NCI-H1092 (cell line): ENCODE results near the gene MYO1H.

Experiments used
- DNase-seq: peaks from one replicate; lab custom pipeline; 2025; lab: John Stamatoyannopoulos, UW

Gene MYO1H

GRCh38 chr12:109449845-109450532 is 102.3 kb downstream of the MYO1H start:
- DNase-seq = no peak

- DNase-seq = no peak
Measured at GRCh38 chr12:109450980-109451379, 103.3 kb downstream of the MYO1H start.

GRCh38 chr12:109451400-109451799 is 103.7 kb downstream of the MYO1H start:
- DNase-seq = no peak

GRCh38 chr12:109452489-109452888 is 104.8 kb downstream of the MYO1H start:
- DNase-seq = no peak

GRCh38 chr12:109455706-109456105 is 108.0 kb downstream of the MYO1H start:
- no peak for DNase-seq

GRCh38 chr12:109458086-109458485 is 110.4 kb downstream of the MYO1H start:
- no peak for DNase-seq

GRCh38 chr12:109458771-109459208 is 111.1 kb downstream of the MYO1H start:
- no peak for DNase-seq

GRCh38 chr12:109459247-109459646 is 111.5 kb downstream of the MYO1H start:
- no peak for DNase-seq

GRCh38 chr12:109460538-109460937 is 112.8 kb downstream of the MYO1H start:
- no peak for DNase-seq

GRCh38 chr12:109461049-109461845 is 113.5 kb downstream of the MYO1H start:
- no peak for DNase-seq

- no peak for DNase-seq
Measured at GRCh38 chr12:109461846-109462756, 114.4 kb downstream of the MYO1H start.

GRCh38 chr12:109462868-109463692 is 115.4 kb downstream of the MYO1H start:
- DNase-seq = no peak

GRCh38 chr12:109463756-109464155 is 116.1 kb downstream of the MYO1H start:
- DNase-seq = no peak

GRCh38 chr12:109464642-109465351 is 117.1 kb downstream of the MYO1H start:
- DNase-seq = no peak

- no peak for DNase-seq
Measured at GRCh38 chr12:109466305-109466704, 118.6 kb downstream of the MYO1H start.

GRCh38 chr12:109466821-109467220 is 119.1 kb downstream of the MYO1H start:
- DNase-seq = no peak

- DNase-seq = no peak
Measured at GRCh38 chr12:109467978-109468676, 120.4 kb downstream of the MYO1H start.

- DNase-seq = no peak
Measured at GRCh38 chr12:109469517-109469916, 121.8 kb downstream of the MYO1H start.

- DNase-seq = no peak
Measured at GRCh38 chr12:109473006-109473405, 125.3 kb downstream of the MYO1H start.
